Gastroesophageal sphincter (tissue), 4 donors: ENCODE measurements around the gene TLX3. TPM values are rescaled to one million over a fixed set of nuclear protein-coding genes. Genes with fewer than 3 reads are reported as not detected.

Experiments
- ATAC-seq: fragments of 150-250 bp; one replicate; pipeline ENCODE4 v1.9.1; 2016; ENCODE audit warnings: mild to moderate bottlenecking, moderate library complexity
- H3K27ac ChIP-seq, 4 donors: fragments of 200-600 bp; sonication (generic) in 3 of 4; 1 replicate in 3 of 4; 2 replicates in 1 of 4; pipeline ENCODE4 v1.5.1; 2016 to 2019
- H3K27me3 ChIP-seq: fragments of 200-600 bp; sonication (generic); one replicate; pipeline ENCODE4 v1.5.1; 2019
- H3K36me3 ChIP-seq, 2 donors: fragments of 200-600 bp; sonication (generic); one replicate each; pipeline ENCODE4 v1.5.1; 2019; ENCODE audit warnings: control low read depth in 1 of 2
- H3K4me1 ChIP-seq, 3 donors: fragments of 200-600 bp; sonication (generic); 1 replicate in 2 of 3; 2 replicates in 1 of 3; pipeline ENCODE4 v1.5.1; 2016 to 2019; ENCODE audit warnings: control low read depth in 2 of 3
- H3K4me3 ChIP-seq, 2 donors: fragments of 200-600 bp; sonication (generic); one replicate each; pipeline ENCODE4 v1.5.1; 2019; ENCODE audit warnings: mild to moderate bottlenecking in 1 of 2, moderate library complexity in 1 of 2
- H3K9me3 ChIP-seq, 3 donors: fragments of 200-600 bp; sonication (generic); one replicate each; pipeline ENCODE4 v1.5.1; 2017 to 2019; ENCODE audit warnings: control low read depth in 2 of 3
- CTCF ChIP-seq, 4 experiments: fragments of 200-600 bp in 2 of 4; fragments of 450-650 bp in 2 of 4; sonication (generic) in 1 of 4; IDR thresholded peaks; one replicate each; pipeline ENCODE4 v1.5.1; 2017 to 2019; ENCODE audit warnings: antibody characterized with exemption in 4 of 4, mild to moderate bottlenecking in 2 of 4, moderate library complexity in 2 of 4
- EP300 ChIP-seq: sonication (generic); formaldehyde crosslinking; IDR thresholded peaks from one replicate; pipeline ENCODE4 v1.6.1; 2017; ENCODE audit warnings: antibody characterized with exemption, mild to moderate bottlenecking
- POLR2A ChIP-seq, 2 donors: fragments of 450-650 bp; IDR thresholded peaks; one replicate each; pipeline ENCODE4 v1.6.1; 2017; ENCODE audit warnings: antibody characterized with exemption in 2 of 2, mild to moderate bottlenecking in 2 of 2, moderate library complexity in 1 of 2
- POLR2AphosphoS5 ChIP-seq: sonication (generic); formaldehyde crosslinking; IDR thresholded peaks from one replicate; pipeline ENCODE4 v1.6.1; 2017; ENCODE audit warnings: antibody characterized with exemption
- whole genome bisulfite sequencing, 2 donors: methylation state at CpG; one replicate each; pipeline ENCODE4 v1.1.5; 2018; ENCODE audit warnings: low coverage in 1 of 2; 5-methylcytosine and 5-hydroxymethylcytosine counted together
- total RNA-seq, 4 donors: library from RNA; depleted of rRNA; stranded (reverse); fragments of >200 nt; gene quantifications; one replicate each; pipeline ENCODE4 v1.1.0, GENCODE V29; 2016

Gene TLX3
- not detected for total RNA-seq

DNA sequence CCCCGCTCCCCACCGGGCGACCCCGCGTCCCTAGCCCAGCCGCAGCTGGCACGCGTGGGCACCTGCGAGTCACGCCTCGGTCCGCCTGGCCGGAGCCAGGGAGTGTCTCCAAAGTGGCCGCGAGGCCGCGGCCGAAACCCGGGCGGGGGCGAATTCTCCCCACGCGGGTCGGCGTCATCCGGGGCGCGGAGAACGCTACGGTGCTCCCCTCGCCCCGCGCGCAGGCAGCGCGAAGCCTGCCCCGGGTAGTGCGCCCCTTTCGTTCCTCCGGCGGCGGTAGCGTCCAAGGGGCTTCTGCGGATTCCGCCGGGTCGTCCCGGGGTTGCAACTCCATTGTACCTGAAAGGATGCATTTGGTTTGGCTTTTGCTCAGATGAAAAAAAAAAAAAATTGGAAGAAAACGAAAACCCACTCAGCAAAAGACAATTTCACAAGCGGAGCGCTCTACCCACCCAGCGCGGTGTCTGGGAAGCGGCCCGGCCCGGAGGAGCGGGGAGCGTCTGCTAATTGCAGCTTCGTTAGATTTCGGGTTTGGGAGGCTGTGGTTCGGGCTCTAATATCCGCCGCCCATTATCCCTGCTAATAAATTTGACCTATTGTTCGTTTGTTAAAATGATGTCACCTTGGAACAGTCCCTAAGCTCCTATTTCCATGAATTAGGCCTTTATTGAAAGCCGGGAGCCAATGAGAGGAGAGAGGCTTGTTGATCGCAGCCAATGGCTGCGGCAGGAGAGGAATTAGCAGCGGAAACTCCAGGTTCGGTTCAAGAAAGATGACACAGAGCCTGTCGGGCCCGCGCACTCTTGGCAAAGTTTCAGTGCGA lies at the start of gene TLX3:
TSS of gene TLX3 (plus strand) at position 796 of the 823 bp plus-strand sequence. CDS start 118 bp downstream, outside the sequence.
- Histone ChIP-seq H3K4me1 (peaks cover 0 to 58% (median 33%) of the 10 kb centered on the region in 3 donors), H3K9me3 (no peaks in the 10 kb centered on the region), H3K36me3 (no peaks in the 10 kb centered on the region), H3K27me3 (peaks cover 99% of the 10 kb centered on the region), H3K4me3 (no peak within 1 kb of the TSS), H3K27ac (no peak within 1 kb of the TSS)
- TF ChIP-seq POLR2A (IDR thresholded peaks at IDR 0.05) (no peak), POLR2AphosphoS5 (no peak), CTCF (IDR thresholded peaks at IDR 0.05) (no peak), EP300 (no peak)
- 4 to 12% methylated on average over 9 to 15 of the region's 73 CpGs for WGBS, 2 donors
- no peak for ATAC-seq

DNA sequence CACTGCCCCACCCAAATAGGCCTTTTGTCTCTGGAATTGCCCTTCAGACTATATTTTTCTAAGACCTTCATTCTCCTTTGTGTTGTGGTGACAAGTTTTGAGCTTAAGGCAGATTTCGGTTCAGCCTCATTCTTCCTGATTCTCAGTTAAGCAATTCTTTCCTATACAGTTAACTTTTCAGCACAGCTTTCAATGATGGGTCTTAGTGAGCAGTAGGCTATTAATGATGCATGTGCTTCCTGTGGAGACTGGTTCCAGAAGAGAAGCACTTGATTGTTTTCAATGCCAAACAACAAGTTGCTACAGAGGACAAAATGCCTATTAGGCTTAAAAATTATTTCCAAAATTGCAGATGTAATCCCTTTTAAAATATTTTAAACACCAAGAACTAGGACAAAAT lies 47.7 kb upstream of the TLX3 start:
- ATAC-seq, result no peak
- TF ChIP-seq CTCF (IDR thresholded peaks at IDR 0.05) (no peak), POLR2AphosphoS5 (no peak), EP300 (no peak), POLR2A (IDR thresholded peaks at IDR 0.05) (no peak)
- H3K27ac ChIP-seq, result no peak overlapping the region
- H3K4me1 ChIP-seq, result no peaks in the 10 kb centered on the region
- H3K36me3 ChIP-seq, result no peaks in the 10 kb centered on the region
- 17 to 63% methylated on average over 1 of the region's 1 CpG for WGBS, 2 donors
- H3K4me3 ChIP-seq, result no peak overlapping the region
- no peaks in the 10 kb centered on the region for H3K9me3 ChIP-seq
- H3K27me3 ChIP-seq, result no peaks in the 10 kb centered on the region

- no peak for ATAC-seq
- H3K4me1 ChIP-seq, result no peaks in the 10 kb centered on the region
- no peak for TF ChIP-seq POLR2A (IDR thresholded peaks at IDR 0.05)
- no peak for TF ChIP-seq POLR2AphosphoS5
- TF ChIP-seq CTCF (IDR thresholded peaks at IDR 0.05), result no peak
- TF ChIP-seq EP300, result no peak
- H3K9me3 ChIP-seq, result no peaks in the 10 kb centered on the region
- no peak overlapping the region for H3K27ac ChIP-seq
- H3K4me3 ChIP-seq, result no peak overlapping the region
- H3K27me3 ChIP-seq, result no peaks in the 10 kb centered on the region
- whole genome bisulfite sequencing, 2 donors, result 85 to 97% methylated on average over 3 to 4 of the region's 4 CpGs
- H3K36me3 ChIP-seq, result no peaks in the 10 kb centered on the region
Measured at GRCh38 chr5:171261904-171262303, 47.1 kb upstream of the TLX3 start.

DNA sequence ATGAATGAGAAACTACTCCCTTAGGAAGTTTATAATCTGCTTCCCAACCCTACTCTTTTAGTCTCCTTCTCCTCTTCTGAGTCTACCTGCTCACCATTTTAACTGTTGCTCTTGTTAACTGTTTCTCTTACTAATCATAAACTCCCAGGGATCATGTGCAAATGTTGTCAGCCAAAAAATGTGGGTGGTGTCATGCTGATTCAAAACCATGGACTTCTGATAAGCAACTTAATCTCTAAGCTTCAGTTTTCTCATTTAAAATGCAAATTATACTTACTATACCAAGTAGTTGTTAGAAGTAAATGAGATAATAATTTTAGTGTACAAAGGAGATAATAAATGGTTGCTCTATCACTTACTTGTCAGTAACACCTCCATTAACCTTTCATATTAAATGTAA lies 45.9 kb upstream of the TLX3 start:
- Histone ChIP-seq H3K9me3 (no peaks in the 10 kb centered on the region), H3K27ac (no peak overlapping the region), H3K4me1 (no peaks in the 10 kb centered on the region), H3K36me3 (no peaks in the 10 kb centered on the region), H3K4me3 (no peak overlapping the region), H3K27me3 (no peaks in the 10 kb centered on the region)
- no peak for TF ChIP-seq POLR2A (IDR thresholded peaks at IDR 0.05)
- no peak for TF ChIP-seq POLR2AphosphoS5
- TF ChIP-seq CTCF (IDR thresholded peaks at IDR 0.05), result no peak
- no peak for TF ChIP-seq EP300
- ATAC-seq, result no peak

DNA sequence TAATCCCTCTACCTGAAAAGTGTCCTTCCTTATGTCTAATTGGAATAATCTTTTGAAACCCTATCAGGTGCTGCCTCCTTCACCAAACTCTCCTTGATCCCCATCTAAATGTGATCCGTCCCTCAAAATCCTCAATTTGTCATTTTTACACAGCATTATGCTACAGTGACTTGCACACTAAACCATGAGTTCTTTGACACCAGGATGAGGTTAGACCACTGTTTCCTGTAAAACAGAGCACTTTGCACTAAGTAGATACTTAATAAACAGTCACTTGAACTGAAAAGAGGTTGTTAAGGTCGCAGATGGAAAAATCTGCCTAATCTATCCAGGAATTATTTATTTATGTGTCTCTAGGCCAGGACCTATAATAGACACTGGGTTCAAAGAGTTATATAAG lies 44.2 kb upstream of the TLX3 start:
- Histone ChIP-seq H3K4me3 (no peak overlapping the region), H3K9me3 (no peaks in the 10 kb centered on the region), H3K4me1 (no peaks in the 10 kb centered on the region), H3K36me3 (no peaks in the 10 kb centered on the region), H3K27me3 (no peaks in the 10 kb centered on the region), H3K27ac (no peak overlapping the region)
- 90% methylated on average over 2 of the region's 2 CpGs; no CpG with 5 or more reads in 1 of the 2 donors for WGBS, 2 donors
- no peak for ATAC-seq
- TF ChIP-seq CTCF (IDR thresholded peaks at IDR 0.05) (no peak), POLR2A (IDR thresholded peaks at IDR 0.05) (no peak), EP300 (no peak), POLR2AphosphoS5 (no peak)
